Measurements from ENCODE around the gene DNAJB4.
A peak's percentile ranks its signal among the peaks of the same experiment; 100 is the strongest.
"Not testable (repeated sequence)": the region's sequence is repeated elsewhere in the genome, so short reads cannot be mapped to it uniquely, and the experiment has no call there.

The DNAJB4 gene

DNA sequence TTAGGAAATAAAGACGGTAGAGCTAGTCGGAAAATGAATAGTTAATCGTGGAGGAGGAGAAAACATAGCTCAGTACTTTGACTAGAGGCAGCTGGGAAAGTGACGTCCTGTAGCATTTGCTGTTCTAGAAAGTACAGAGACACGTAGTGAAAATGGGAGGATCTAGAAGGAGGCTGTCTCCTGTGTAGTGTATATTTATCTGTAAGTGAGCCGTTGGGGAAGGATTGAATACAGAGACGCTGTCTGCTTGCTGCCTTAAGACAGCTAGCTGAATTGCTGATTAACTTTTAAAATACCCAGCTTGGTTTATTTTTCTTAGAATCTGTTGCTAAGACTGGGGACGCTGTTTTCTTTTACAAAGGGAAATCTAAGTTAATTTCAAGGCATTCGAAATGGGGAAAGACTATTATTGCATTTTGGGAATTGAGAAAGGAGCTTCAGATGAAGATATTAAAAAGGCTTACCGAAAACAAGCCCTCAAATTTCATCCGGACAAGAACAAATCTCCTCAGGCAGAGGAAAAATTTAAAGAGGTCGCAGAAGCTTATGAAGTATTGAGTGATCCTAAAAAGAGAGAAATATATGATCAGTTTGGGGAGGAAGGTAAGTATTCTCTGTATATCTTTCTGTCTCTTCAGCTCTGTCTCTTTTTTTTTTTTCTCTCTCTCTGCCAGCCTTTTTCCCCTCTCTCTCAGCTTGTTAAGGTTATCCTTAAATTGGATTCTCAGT is at the start of gene DNAJB4:
DNAJB4 (plus strand) TSS at position 221 of the 729 bp plus-strand sequence; CDS start at position 393, 172 bp downstream.
- peak; percentile 99 for DNase-seq (ENCODE audit: low read depth)

GRCh38 chr1:77955709-77956108 is 49.0 kb upstream of the DNAJB4 start:
- no peak for DNase-seq (ENCODE audit: low read depth)

DNA sequence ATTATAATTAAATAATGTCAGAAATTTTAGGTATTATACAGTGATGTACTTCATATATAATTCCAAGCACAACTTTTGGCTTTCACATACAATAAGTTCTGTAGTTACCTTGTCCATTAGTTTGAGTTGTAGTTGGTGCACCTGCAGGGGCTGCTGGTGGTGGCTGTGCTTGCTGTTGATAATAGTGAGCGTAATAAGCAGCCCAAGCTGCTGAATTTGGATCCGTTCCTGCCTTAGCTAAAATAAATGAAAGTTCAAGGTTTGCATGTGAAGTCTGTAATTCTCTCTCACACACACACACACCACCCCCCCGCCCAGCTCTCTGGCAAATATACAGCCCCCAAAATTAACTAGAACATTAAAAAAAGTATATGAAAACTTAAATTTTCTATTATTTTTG is 48.3 kb upstream of the DNAJB4 start:
- no peak for DNase-seq (ENCODE audit: low read depth)

GRCh38 chr1:77958391-77958790 is 46.3 kb upstream of the DNAJB4 start:
- DNase-seq (ENCODE audit: low read depth), result no peak

GRCh38 chr1:77958850-77959249 is 45.9 kb upstream of the DNAJB4 start:
- DNase-seq (ENCODE audit: low read depth), result no peak

DNA sequence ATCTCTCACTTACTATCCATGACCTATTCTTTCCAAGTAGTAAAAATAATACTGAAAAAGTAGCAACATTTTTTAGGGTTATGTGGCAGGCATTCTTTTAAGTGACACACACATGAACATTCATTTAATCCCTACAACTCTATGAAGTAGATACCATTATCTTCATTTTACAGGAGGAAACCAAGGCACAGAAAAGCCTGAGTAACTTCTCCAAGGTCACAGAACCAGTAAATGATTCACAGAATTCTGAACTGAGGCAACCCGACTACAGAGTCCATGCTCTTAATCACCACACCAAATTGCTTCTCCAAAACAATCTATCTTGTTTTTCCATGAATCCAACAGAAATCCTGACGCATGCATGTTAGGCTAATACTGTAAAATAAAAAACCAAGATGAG is 43.3 kb upstream of the DNAJB4 start:
- DNase-seq (ENCODE audit: low read depth), result peak; percentile 78

DNA sequence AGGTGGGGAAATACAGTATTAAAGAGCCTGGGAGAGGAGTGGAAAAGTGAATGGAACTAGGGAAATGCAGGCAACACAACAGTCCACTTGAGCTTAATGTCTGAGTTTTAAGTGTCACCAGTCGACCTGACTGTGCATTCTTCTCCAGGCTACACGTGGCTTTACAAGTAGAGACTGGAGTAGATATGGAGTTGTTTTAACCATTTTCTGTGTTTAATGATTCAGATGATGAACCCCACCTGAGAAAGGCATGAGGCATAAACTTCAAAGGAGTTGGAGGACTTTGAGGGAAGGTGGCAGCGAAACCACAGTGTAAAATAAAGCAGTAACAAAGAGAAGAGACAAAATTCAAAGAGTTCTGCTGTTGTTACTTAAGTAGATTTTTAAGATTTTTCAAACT is 38.4 kb upstream of the DNAJB4 start:
- no peak for DNase-seq (ENCODE audit: low read depth)

DNA sequence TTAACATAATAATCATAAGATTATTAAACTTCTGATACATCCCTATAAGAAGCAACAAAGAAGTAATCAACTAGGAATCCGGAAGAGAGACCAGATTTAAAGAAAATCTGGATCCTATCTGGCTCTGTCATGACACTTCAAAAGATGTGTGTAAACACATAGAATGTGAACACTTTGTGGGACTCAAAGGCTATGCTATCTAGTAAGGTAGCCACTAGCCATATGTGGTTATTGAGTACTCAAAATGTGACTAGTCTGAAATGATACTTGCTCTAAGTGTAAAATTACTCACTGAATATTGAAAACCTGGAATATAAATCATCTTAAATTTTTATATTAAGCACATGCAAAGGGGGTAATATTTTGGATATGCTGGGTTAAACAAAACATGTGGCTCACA is 34.5 kb upstream of the DNAJB4 start:
- DNase-seq (ENCODE audit: low read depth), result peak; percentile 18

- DNase-seq (ENCODE audit: low read depth), result no peak
Observed at GRCh38 chr1:77972080-77972479, 32.7 kb upstream of the DNAJB4 start.

DNA sequence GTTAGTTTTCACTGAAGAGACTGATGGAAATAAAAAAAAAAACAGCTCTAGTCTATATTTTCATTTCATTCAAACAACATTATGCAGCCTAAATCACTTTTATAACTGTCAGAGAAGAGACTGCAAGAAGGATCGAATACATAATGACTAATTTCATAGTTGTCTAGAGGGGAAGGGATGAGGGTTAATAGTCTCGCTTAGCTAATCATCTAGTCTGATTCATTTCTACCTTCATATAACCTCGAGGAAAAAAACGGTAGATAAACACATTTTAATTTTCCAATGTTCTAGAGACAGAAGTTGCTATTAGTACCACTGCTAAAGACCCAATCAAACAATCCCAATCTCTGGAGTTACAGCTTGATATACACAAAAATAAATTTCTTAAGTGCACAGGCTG is 29.4 kb upstream of the DNAJB4 start:
- DNase-seq (ENCODE audit: low read depth), result peak; percentile 45

- no peak for DNase-seq (ENCODE audit: low read depth)
Observed at GRCh38 chr1:77975907-77976306, 28.8 kb upstream of the DNAJB4 start.

DNA sequence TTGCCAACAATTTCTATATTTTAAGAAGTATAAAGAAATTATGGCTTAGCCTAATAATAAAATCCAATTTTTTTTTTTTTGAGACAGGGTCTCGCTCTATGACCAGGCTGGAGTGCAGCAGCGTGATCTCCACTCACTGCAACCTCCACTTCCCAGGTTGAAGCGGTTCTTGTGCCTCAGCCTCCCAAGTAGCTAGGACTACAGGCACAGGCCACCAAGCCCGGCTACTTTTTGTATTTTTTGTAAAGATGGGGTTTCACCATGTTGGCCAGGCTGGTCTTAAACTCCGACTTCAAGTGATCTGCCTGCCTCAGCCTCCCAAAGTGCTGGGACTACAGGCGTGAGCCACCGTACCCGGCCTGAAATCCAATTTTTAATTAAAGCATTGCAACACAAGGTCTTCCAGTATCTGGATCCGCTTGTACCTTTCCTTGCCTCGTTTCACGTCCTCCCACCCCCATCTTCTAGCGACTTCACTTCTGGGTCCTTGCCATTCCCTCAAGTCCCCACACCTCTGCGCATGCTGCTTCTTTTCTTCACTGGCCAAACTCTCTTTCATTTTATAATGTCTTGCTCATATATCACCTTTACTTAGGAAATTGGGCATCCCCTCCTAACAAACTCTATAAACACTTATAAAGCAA is 28.2 kb upstream of the DNAJB4 start:
- no peak for DNase-seq (ENCODE audit: low read depth)

DNA sequence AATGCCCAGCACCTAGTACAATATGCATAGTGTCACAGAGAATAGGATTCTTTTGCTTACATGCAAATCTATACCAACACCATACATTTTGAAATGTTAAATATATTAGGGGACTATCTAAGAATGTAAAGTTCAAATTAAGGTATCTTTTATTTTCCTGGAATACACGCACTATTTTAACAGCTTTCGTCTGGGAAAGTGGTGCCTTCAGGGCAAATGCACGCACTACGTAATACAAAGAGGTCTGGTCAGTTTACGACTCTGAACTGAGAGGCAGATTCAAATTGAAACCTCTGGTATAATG is 26.8 kb upstream of the DNAJB4 start:
- DNase-seq (ENCODE audit: low read depth), result no peak

- DNase-seq (ENCODE audit: low read depth), result peak; percentile 96
Observed at GRCh38 chr1:77978293-77978968, 26.3 kb upstream of the DNAJB4 start.

- DNase-seq (ENCODE audit: low read depth), result peak; percentile 99
Observed at GRCh38 chr1:77978969-77979876, 25.5 kb upstream of the DNAJB4 start, which contains the start of gene FUBP1. Gene FUBP1, minus strand, starts transcription at chr1:77979072. Its CDS starts 68 bp downstream, at chr1:77979004.

DNA sequence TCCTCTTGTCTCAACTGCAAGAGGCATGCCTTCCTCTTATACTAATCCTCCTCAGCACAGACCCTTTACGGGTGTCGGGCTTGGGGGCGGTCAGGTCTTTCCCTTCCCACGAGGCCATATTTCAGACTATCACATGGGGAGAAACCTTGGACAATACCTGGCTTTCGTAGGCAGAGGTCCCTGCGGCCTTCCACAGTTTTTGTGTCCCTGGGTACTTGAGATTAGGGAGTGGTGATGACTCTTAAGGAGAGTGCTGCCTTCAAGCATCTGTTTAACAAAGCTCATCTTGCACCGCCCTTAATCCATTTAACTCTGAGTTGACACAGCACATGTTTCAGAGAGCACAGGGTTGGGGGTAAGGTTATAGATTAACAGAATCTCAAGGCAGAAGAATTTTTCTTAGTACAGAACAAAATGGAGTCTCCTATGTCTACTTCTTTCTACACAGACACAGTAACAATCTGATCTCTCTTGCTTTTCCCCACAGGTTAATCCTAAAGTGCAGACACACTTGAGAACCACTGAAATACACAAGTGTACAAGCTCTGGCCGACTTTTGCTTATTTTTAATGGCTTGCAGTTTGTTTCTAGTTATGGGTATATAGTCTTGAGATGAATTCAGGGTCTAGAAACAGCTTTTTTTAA is 21.3 kb upstream of the DNAJB4 start:
- DNase-seq (ENCODE audit: low read depth), result not testable (repeated sequence)

GRCh38 chr1:77983997-77984355 is 20.8 kb upstream of the DNAJB4 start:
- no peak for DNase-seq (ENCODE audit: low read depth)

DNA sequence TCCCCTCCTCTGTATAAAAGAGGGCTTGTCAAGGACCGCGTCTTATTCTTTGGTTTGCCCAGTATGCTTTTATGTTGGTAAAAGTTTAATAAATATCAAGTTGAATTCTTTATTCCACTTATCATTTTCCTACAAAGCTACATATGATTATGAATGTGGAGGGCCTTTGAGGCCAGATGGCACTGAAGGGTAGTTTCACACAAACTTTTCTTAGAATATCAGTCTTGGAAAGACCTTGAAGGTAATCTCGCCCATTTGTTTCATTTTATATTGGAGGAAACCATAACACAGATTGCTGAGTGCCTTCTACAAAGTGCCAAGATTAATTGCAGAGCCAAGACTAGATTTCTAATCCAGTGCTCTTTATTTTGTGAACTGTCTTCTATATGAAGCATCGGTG is 20.1 kb upstream of the DNAJB4 start:
- no peak for DNase-seq (ENCODE audit: low read depth)

- no peak for DNase-seq (ENCODE audit: low read depth)
Observed at GRCh38 chr1:77986810-77987209, 17.9 kb upstream of the DNAJB4 start.

DNA sequence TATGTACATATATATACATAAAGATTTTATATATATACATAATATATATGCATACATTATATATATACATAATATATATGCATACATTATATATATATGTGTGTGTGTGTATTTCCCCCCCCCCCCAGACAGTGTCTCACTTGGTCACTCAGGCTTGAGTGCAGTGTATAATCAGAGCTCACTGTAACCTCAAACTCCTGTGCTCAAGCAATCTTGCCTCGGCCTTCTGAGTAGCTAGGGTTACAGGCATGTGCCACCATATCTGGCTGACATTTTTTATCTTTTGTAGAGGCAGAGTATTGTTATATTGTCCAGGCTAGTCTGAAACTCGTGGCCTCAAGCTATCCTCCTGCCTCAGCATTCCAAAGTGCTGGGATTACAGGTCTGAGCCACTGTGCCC is 16.8 kb upstream of the DNAJB4 start:
- DNase-seq (ENCODE audit: low read depth), result no peak

- DNase-seq (ENCODE audit: low read depth), result no peak
Observed at GRCh38 chr1:77989744-77990143, 15.0 kb upstream of the DNAJB4 start.

All from amniotic epithelial cell (primary cell).